Posterior cingulate gyrus (tissue), 11 donors: ENCODE data around the gene CGREF1.
"Not testable (repeated sequence)": the region's sequence is repeated elsewhere in the genome, so short reads cannot be mapped to it uniquely, and the experiment has no call there.

Experiments
- DNase-seq, 10 donors: peaks; one replicate each; pipeline versions ENCODE4 v3.0.0 to v3.0.0-alpha.2; 2020 to 2021; ENCODE audit warnings: mixed read lengths in 3 of 10
- intact Hi-C: fragments of 100-400 bp; cut with DNase I; formaldehyde crosslinking; loops from one replicate; pipeline ENCODE4 v1.15.1; 2023

CGREF1 gene

GRCh38 chr2:27079233-27080139, 39.4 kb downstream of the CGREF1 start:
- DNase-seq: peak in 1 of 10 donors; percentile 80
- intact Hi-C loops: no loop called here

DNA sequence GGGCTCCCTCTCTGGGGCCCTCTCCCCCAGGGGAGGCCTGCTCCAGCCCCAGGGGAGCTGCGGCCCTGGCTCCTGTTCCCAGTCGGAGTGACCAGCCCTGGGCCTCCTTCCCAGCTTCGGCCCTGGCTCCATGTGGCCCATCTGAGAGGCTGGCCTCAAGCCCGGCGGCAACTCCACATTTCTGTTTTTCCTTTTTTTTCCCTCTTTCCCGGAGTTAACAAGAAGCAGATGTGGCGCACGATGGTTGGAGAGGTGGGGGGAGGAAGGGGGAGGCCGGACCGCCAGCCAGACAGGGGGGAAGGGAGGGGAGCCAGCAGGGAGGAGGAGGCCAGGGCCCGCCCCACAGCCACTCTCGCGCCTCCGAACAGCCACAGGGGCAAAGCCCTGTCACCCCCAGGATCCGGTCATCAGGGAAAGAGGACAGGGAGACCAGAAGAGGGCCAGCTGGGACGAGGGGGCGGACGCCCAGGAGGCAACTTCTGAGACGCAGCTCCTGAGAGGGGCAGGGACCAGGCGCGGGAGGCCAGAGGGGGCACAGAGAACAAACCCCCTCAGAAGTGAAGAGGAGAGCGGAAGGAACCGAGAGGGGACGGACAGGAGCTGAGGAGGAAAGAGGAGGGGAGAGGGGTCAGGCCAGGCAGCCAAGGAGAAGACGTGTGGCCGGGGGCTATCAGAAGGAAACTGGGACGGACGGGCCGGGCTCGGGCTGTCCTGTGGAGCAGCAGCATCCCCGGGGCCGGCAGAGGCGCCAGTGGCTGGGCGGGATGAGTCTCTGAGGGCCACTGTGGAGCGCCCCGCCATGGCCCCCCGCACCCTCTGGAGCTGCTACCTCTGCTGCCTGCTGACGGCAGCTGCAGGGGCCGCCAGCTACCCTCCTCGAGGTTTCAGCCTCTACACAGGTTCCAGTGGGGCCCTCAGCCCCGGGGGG, 40.4 kb downstream of the CGREF1 start, which contains the start of gene EMILIN1:
TSS of gene EMILIN1 (plus strand) at position 349 of the 928 bp plus-strand sequence. CDS start at position 800, 451 bp downstream.
- intact Hi-C loops: no loop called here
- DNase-seq: peak in 9 of 10 donors; percentile 33 to 92 (median 50)

DNA sequence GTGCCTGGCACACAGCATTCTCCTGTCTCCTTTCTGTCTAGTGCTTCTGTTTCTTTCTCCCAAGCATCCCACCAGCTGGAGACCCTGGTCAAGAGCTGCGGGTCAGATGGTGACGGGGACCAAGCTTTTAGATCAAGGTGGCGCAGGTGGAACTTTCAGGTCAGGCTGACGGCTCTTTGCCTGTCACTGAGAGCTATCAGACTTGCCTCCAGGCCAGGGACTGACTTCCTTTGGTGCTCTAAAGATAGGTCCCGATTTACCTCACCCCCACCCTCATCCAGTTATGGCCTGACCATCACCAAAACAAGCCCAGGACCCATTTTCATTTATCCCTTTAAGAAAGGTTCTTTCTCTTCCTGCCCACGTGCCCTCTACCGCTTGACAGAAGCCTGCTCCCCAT, 41.7 kb downstream of the CGREF1 start:
- intact Hi-C loops: no loop called here
- peak in 2 of 10 donors; percentile 23 to 52 for DNase-seq

GRCh38 chr2:27076323-27076722, 42.6 kb downstream of the CGREF1 start:
- DNase-seq: peak in 1 of 10 donors; percentile 7
- intact Hi-C loops: no loop called here

- intact Hi-C loops: not testable (repeated sequence)
- DNase-seq: peak in 1 of 10 donors; percentile 27
Measured at GRCh38 chr2:27075566-27075871, 43.4 kb downstream of the CGREF1 start.

GRCh38 chr2:27074738-27075565, 44.0 kb downstream of the CGREF1 start:
- intact Hi-C loops: no loop called here
- peak in 2 of 10 donors; percentile 44 to 66 for DNase-seq

DNA sequence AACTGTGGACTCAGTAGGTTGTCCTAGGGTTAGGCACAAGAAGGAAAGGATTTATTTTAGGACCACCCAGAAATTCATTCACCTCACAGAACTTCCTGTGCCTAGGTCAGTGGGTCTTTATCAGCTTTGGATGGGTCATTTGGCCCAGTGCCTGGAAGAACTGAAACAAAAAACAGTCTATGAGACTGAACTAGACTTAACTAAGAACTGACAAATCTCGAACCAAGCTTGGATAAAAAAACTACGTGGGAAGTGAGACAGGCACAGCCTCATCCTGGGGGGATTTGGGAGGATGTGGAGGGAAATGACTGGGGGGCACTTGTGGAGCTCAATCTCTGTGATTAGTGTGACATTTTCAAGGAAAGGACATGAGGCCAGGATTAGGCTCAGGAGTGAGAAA, 45.1 kb downstream of the CGREF1 start:
- DNase-seq: no peak
- intact Hi-C loops: no loop called here

GRCh38 chr2:27072920-27073319, 46.0 kb downstream of the CGREF1 start:
- intact Hi-C loops: no loop called here
- no peak for DNase-seq

GRCh38 chr2:27071990-27072830, 46.7 kb downstream of the CGREF1 start:
- DNase-seq: peak in 4 of 10 donors; percentile 33 to 90 (median 81)
- intact Hi-C loops: no loop called here

DNA sequence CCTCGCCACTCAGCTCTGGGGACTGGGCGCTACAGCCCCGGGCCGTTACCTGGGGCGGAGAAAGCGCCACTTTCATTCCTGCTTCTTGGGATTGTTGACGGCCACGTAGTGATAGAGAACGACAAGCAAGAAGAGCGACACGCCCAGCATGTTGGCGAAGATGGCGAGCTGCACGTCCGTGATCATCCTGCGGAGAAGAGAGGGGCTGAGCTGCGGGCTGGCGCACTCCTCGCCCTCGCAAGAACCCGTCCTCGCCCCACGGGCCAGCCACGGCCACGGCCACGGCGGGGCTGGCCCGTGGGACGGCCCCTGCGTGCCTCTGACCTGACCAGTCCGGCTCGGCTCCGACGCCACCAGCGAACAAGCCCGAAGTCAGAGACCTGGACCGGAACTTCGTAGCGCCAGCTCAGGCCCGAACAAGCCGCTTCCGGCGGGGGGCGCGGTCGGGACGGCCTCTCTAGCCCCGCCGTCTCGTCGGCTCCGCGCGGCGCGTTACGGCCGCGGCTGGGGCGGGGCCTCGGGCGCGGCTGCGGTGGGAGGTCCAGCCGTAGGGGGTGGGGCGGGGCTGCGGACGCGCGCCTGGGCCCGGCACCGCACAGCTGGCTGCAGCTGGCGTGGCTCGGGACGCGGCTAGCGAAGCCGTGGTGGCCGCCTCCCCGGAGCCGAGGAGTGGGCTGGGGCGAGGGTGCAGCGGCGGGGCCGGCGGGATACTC, 47.5 kb downstream of the CGREF1 start, which contains the start of gene OST4:
TSS of gene OST4 (minus strand) at position 378 of the 713 bp plus-strand sequence.
- intact Hi-C loops: no loop called here
- DNase-seq: peak; percentile 89 to 99 (median 95)

DNA sequence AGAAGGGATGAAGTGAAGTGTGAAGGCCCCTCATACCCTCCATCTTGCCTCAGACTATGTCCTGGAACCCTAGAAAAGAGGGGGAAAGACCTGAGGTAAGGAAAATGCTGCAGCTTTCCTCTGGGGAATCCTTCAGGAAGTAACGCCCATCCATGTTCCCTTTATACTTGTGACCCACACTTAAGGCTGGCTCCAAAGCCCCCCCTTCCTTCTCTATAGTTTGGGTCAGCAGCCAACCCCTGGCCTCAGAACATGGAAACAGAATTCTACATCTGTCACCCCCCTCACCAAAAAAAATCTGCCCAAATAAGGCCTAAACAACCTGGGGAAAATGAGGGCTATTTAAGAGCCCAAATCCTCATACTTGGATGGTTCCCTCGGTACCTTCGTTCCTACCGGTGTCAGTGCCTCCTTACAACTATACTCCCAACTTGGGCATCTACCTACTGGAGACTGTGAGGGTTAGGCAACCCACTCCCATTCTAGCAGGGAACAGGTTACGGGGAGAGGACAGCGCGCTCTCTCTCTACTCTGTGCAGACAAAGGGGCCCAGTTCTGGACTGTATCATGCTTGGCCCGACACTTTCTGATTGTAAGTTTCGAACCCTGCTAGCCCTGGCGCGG, 48.2 kb downstream of the CGREF1 start:
- DNase-seq: peak in 1 of 10 donors; percentile 4
- intact Hi-C loops: no loop called here

- peak in 2 of 10 donors; percentile 26 to 54 for DNase-seq
- intact Hi-C loops: no loop called here
Measured at GRCh38 chr2:27069961-27070618, 48.8 kb downstream of the CGREF1 start.

GRCh38 chr2:27069436-27069835, 49.5 kb downstream of the CGREF1 start:
- intact Hi-C loops: no loop called here

DNA sequence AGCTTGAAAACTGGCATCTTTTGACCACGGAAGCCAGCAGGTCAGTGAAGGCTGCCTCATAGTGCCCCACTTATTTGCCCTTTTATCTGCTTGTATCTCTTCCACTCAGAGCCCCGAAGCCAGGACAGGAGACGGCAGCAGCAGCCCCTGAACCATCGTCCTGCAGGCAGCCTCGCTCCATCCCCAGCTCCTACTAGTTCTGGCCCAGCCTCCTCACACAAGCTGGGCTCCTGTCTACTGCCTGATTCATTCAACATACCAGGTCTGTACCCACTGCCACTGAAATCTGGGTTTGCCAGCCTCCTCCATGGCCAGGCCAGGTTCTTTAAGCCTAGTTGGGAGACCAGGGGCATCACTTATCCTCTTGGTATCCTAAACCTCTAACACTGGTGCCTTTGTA, 51.5 kb downstream of the CGREF1 start:
- peak in 1 of 10 donors; percentile 27 for DNase-seq
- intact Hi-C loops: no loop called here

More at GRCh38 chr2:27069436-27069835, 49.5 kb downstream of the CGREF1 start:
- peak in 1 of 10 donors; percentile 33 for DNase-seq

- peak in 1 of 10 donors; percentile 7 for DNase-seq
- intact Hi-C loops: no loop called here
Measured at GRCh38 chr2:27065128-27065527, 53.8 kb downstream of the CGREF1 start.

DNA sequence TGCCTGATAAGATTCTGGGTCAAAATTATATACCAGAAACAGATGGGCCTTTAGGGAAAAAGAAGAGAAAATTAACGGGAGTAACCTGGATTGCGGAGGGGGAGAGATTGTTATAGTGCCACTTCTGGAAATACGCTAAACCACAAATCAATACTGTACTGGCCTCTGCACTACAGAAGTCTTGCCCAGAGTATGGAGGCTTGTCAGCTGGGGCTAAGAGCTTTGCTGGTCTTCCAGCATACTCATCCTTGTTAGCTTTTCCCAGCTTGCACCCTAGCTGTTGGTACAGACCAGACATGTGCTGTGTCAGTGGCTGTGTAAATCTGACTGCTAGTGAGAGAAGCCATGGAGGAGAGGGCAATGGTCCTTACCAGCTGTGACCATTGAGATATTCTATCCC, 58.6 kb downstream of the CGREF1 start:
- DNase-seq: peak in 1 of 10 donors; percentile 12
- intact Hi-C loops: no loop called here

- intact Hi-C loops: no loop called here
Measured at GRCh38 chr2:27059141-27059820, 59.6 kb downstream of the CGREF1 start.

More at GRCh38 chr2:27059141-27059820, 59.6 kb downstream of the CGREF1 start:
- DNase-seq: no peak
